DMS153 treated with DMSO at 0.1 percent for 48 hours (cell line): ENCODE data around the gene DCXR.

Experiments used
- DNase-seq: peaks from one replicate; lab custom pipeline; 2025; ENCODE audit not compliant: unreplicated experiment; lab: John Stamatoyannopoulos, UW

Gene DCXR

DNA sequence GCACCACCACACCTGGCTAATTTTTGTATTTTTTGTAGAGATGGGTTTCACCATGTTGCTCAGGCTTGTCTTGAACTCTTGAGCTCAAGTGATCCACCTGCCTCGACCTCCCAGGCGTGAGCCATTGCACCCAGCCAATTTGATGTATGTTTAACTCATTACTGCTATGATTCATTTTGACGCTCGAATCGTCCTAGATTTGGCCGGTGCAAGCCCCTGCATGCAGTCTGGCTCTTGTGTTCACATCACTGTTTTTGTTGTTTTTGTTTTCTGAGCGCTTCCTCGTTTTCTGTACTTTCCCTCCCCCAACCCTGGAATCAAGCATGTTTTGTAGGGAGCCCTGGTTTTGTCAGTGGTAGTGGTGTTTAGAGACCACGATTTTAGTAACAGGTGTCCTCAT, 35.9 kb upstream of the DCXR start:
- no peak for DNase-seq

DNA sequence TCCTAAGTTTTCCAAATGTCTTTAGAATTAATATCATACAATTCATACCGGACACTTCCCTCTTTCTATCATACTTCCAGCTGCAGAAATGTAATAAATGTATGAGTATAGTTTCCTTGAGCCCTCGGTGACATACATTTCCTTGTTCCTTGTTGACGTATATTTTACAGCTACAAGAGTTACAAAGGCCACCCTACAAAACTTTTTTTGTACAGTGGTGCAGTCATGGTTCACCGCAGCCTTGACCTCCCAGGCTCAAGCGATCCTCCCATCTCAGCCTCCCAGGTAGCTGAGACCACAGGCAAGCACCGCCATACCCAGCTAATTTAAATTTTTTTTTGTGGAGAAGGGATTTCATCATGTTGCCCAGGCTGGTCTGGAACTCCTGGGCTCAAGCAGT, 35.3 kb upstream of the DCXR start:
- DNase-seq, result no peak

- no peak for DNase-seq
Observed at GRCh38 chr17:82070611-82071010, 33.1 kb upstream of the DCXR start.

GRCh38 chr17:82065638-82066303, 28.3 kb upstream of the DCXR start, which contains the start of gene DUS1L:
DUS1L (minus strand) TSS chr17:82065804; CDS start chr17:82065059, 745 bp downstream.
- no peak for DNase-seq

GRCh38 chr17:82065193-82065637, 27.7 kb upstream of the DCXR start:
- no peak for DNase-seq

GRCh38 chr17:82064433-82065192, 27.1 kb upstream of the DCXR start:
- peak; percentile 6 for DNase-seq

DNA sequence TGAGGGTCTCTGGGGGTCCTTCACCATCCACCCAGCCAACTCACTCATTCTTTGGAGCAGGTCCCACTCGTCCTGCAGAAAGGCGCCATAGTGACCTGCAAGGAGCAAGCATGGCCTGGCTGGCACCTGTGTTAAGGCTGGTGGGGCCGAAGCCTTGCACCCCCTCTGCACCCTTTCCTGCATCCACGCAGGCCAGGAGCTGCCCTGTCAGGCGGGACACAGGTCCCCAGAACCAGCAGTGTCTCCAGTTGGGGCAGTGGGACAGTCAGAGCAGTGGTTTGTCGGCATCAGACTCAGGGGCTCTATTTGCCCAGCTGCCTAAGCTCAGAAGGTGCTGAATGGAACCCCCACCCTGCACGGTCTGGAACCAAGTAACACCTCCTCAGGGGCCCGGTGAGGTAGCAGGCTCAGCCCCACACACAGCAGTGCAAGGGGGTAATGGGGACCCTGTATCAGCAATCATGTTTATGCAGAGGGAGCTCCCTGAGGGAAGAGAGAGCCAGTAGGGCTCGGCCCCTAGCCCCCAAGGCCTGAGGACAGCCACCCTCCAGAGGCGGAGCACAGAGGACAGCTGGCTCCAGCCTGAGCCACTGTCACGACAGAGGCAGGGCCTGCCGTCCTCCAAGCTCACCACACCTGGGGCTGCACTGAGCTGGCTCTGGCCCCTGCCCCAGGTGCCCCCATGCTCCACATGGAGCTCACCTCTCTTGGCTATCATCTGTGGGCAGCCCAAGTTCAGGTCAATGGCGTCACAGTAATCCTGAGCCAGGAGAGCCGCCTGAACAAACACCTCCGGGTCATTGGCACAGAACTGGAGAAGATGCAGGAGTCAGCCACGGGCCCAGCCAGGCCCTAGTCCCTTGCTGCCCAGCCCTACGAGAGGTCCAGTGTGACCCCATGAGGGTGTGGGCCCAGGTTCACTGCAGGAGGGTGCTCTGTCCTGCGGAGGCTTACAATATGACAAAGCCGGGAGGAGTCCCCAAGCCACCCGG, 26.2 kb upstream of the DCXR start:
- no peak for DNase-seq

GRCh38 chr17:82062984-82063368, 25.5 kb upstream of the DCXR start:
- no peak for DNase-seq

- DNase-seq, result no peak
Observed at GRCh38 chr17:82062076-82062983, 24.8 kb upstream of the DCXR start.

GRCh38 chr17:82061047-82061925, 23.8 kb upstream of the DCXR start:
- no peak for DNase-seq

DNA sequence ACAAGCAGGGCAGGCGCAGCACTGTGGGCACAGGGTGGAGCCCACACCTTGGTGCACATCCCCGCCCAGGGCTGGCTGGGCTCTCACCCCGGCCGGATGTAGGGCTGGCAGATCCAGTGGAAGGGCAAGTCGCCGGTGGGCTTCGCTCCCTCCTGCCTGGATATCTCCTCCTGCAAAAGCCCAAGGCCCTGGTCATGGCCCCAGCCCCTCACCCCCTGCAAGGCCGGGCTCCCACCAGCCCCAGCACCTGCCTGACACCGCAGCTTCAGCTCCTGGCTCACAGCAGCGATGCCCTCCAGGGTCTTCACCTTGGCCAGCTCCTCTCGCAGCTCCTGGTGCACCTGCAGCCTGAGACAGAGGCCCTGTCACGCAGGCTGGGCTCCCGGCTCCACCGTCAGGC, 23.1 kb upstream of the DCXR start:
- DNase-seq, result no peak

DNA sequence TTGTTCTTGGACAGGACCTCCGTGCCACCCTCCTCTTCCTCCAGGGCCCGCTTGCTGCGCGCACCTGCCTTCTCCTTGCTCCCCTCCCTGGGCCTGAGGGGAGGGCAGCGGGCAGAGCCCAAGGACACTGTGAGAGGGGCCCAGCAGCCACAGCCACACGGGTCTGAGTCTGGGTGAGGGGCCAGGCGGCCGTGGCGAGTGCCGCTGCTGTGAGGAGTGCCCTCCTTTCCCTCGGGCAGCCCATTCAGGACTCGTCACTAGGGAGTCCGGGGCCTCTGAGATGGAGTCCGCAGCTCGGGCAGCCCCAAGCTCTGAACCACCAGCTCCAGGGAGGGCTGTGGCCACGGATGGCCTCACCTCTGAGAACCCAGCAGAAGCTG, 22.5 kb upstream of the DCXR start:
- no peak for DNase-seq

DNA sequence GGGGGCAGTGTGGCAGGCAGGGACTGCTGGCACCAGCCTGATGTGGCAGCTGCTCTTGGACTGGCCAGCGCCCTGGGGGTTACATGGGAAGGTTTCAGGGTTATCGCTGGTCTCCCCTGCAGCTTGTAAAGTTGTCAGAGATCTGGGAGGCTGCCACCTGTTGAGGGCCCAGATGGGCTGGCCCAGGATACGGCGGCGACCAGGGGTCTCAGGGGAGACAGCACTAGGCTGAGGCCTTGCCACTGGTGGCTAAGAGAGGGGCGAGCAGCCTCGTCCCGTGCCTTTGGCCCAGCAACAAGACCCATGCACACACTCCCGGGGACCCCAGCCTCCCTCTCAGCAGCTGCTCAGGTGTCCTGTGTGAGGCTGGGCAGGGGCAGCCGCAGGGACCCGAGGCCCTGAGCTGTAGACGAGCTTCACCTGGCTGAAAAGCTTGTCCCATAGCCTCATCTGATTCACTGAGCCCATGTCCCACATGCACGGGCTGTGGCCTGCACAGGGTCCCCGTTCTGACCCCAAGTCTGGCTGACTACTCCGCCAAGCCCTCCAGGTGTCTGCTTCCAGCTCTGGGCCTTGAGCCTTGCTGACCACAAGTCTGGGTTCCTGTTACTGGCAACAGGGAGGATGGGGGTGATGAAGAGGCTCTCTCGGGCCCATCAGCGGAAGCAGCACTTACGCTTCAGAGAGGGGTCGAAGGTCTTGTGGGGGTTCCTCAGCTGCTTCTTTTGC, 21.9 kb upstream of the DCXR start:
- DNase-seq, result no peak

DNA sequence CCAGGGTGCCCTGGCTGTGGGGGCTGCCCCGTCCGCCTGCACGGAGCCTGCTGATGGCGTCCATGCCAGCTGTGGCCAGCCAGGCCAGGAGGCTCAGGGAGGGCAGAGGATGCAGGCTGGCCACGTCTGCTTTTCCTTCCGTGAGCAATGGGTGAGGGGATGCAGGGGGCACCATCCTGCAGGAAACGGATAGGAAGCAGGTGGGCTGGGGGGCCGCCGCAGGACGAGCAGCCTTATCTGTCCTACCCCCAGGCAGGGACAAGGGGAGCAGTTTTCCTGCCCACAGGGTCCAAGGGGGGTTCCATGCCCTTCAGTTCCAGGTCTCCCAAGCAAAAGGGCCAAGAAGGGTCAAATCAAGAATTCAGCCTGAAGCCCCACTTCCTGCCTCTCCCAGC, 21.4 kb upstream of the DCXR start:
- DNase-seq, result no peak

- DNase-seq, result no peak
Observed at GRCh38 chr17:82058230-82058854, 20.8 kb upstream of the DCXR start.

DNA sequence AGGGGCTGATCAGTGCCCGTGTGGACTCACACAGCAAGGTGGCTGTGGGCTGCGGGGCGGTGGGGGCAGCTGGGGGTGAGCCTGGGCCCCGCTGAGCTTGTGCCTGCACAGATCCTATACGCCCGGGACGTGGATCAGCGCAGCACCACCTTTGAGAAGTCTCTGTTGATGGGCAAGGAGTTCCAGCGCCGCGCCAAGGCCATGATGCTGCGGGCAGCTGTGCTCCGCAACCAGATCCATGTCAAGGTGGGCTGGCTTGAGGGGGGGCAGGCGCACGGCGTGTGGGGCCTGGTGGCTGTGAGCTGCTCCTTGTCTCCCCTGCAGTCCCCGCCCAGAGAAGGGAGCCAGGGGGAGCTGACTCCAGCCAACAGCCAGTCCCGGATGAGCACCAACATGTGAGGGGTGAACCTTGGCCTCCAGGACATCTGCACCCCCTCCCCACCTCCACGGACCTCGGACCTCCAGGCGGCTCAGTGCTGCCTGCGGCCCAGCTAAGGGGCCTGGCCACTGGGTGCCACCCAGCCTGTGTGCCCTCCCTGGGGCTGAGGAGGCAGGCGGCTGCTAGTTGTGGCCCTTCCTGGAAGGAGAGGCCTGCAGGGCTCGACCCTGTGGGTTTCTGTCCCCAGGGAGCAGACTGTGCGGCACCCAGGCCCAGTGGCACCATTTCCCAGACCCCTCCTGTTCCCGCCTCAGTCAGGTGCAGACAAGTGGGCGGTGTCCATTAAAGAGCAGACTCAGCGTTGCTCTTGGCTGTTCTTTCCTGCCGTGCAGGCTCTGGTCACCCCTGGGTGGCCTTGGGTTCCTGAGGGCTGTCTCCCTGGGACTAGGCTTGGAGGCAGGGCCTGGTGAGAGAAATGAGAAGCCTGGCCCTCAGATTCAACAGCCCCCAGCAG, 19.5 kb upstream of the DCXR start:
- DNase-seq, result no peak

- DNase-seq, result no peak
Observed at GRCh38 chr17:82055965-82056728, 18.6 kb upstream of the DCXR start.
